GM15510 (cell line): ENCODE measurements around the gene NXPE3.

Experiments
- POLR2A ChIP-seq: IDR thresholded peaks from 3 replicates; pipeline ENCODE4 v1.6.1; 2011; ENCODE audit warnings: borderline replicate concordance; ENCODE audit not compliant: insufficient read length; ENCODE audit errors: extremely low read depth

NXPE3 gene

GRCh38 chr3:101842245-101842934, 63.4 kb downstream of the NXPE3 start:
- TF ChIP-seq POLR2A = no peak

- no peak for TF ChIP-seq POLR2A
Observed at GRCh38 chr3:101842935-101843330, 63.9 kb downstream of the NXPE3 start.

GRCh38 chr3:101845425-101845824, 66.4 kb downstream of the NXPE3 start:
- no peak for TF ChIP-seq POLR2A

GRCh38 chr3:101846709-101847108, 67.7 kb downstream of the NXPE3 start:
- TF ChIP-seq POLR2A = no peak

GRCh38 chr3:101847328-101847727, 68.3 kb downstream of the NXPE3 start:
- TF ChIP-seq POLR2A = no peak

GRCh38 chr3:101848326-101848725, 69.3 kb downstream of the NXPE3 start:
- TF ChIP-seq POLR2A = no peak

GRCh38 chr3:101848754-101849713, 70.0 kb downstream of the NXPE3 start, which contains the start of gene NFKBIZ:
NFKBIZ (plus strand) TSS chr3:101849514; CDS start chr3:101849629, 115 bp downstream.
- peak; percentile 100 for TF ChIP-seq POLR2A

GRCh38 chr3:101849714-101850245, 70.8 kb downstream of the NXPE3 start:
- TF ChIP-seq POLR2A = no peak

GRCh38 chr3:101850246-101851051, 71.4 kb downstream of the NXPE3 start:
- TF ChIP-seq POLR2A = no peak

- no peak for TF ChIP-seq POLR2A
Observed at GRCh38 chr3:101851072-101851770, 72.2 kb downstream of the NXPE3 start.

- no peak for TF ChIP-seq POLR2A
Observed at GRCh38 chr3:101851850-101852714, 73.1 kb downstream of the NXPE3 start.

- no peak for TF ChIP-seq POLR2A
Observed at GRCh38 chr3:101852983-101853840, 74.2 kb downstream of the NXPE3 start.
